Neural cell (in vitro differentiated cells): ENCODE measurements around the gene EIF4E2. TPM values are rescaled to one million over a fixed set of nuclear protein-coding genes. Genes with fewer than 3 reads are reported as not detected.

Source experiments
- H2AFZ ChIP-seq: fragments of 200-600, 300-800 bp; sonication (generic), shearing (Covaris generic); 2 replicates; pipeline ENCODE4 v1.6.0; 2014; ENCODE audit warnings: low read depth, mild to moderate bottlenecking, antibody characterized with exemption, low read length, moderate library complexity
- H3F3A ChIP-seq: fragments of 200-600 bp; shearing (Covaris generic); 2 replicates; pipeline ENCODE4 v1.6.1; 2016; ENCODE audit warnings: mild to moderate bottlenecking, moderate library complexity, mixed read lengths, antibody characterized with exemption, low read length; ENCODE audit not compliant: insufficient read depth, poor library complexity, severe bottlenecking
- H3K27ac ChIP-seq: fragments of 200-600, 300-800 bp; sonication (generic), shearing (Covaris generic); 2 replicates; pipeline ENCODE4 v1.5.1; 2014; ENCODE audit warnings: mild to moderate bottlenecking, low read length, moderate library complexity
- H3K27me3 ChIP-seq: fragments of 300-800, 200-600 bp; sonication (generic), shearing (Covaris generic); 2 replicates; pipeline ENCODE4 v1.6.0; 2014; ENCODE audit warnings: mild to moderate bottlenecking, low read depth, low read length, moderate library complexity; ENCODE audit not compliant: insufficient read depth
- H3K36me3 ChIP-seq: fragments of 300-800, 200-600 bp; sonication (generic), shearing (Covaris generic); 2 replicates; pipeline ENCODE4 v1.5.1; 2014; ENCODE audit warnings: mild to moderate bottlenecking, antibody characterized with exemption, low read length, moderate library complexity; ENCODE audit not compliant: insufficient read depth
- H3K4me2 ChIP-seq: fragments of 300-800, 200-600 bp; sonication (generic), shearing (Covaris generic); 2 replicates; pipeline ENCODE4 v1.6.0; 2014; ENCODE audit warnings: mild to moderate bottlenecking, low read length
- H3K4me3 ChIP-seq: fragments of 300-800, 200-600 bp; sonication (generic), shearing (Covaris generic); 2 replicates; pipeline ENCODE4 v1.5.1; 2014; ENCODE audit warnings: mild to moderate bottlenecking, low read length, moderate library complexity
- H3K79me2 ChIP-seq: fragments of 200-600 bp; shearing (Covaris generic); replicated peaks from 2 replicates; pipeline ENCODE4 v1.6.0; 2014; ENCODE audit warnings: mild to moderate bottlenecking, low read length, moderate library complexity; ENCODE audit not compliant: insufficient read depth
- H3K9ac ChIP-seq: fragments of 300-800, 200-600 bp; sonication (generic), shearing (Covaris generic); 2 replicates; pipeline ENCODE4 v1.6.1; 2016; ENCODE audit warnings: mild to moderate bottlenecking, low read length, mixed read lengths
- H3K9me2 ChIP-seq: fragments of 200-600 bp; shearing (Covaris generic); 2 replicates; pipeline ENCODE4 v1.6.1; 2016; ENCODE audit warnings: mild to moderate bottlenecking, low read length, mixed read lengths; ENCODE audit not compliant: insufficient read depth
- H3K9me3 ChIP-seq: fragments of 200-600, 300-800 bp; sonication (generic), shearing (Covaris generic); 2 replicates; pipeline ENCODE4 v1.6.1; 2016; ENCODE audit warnings: mild to moderate bottlenecking, mixed run types, low read length, moderate library complexity, mixed read lengths
- H4K20me1 ChIP-seq: fragments of 200-600 bp; shearing (Covaris generic); 2 replicates; pipeline ENCODE4 v1.6.1; 2016; ENCODE audit warnings: mild to moderate bottlenecking, mixed run types; ENCODE audit not compliant: insufficient read depth
- EP300 ChIP-seq: fragments of 450-650 bp; conservative IDR thresholded peaks from 2 replicates; pipeline ENCODE4 v1.6.1; 2014; ENCODE audit warnings: antibody characterized with exemption, mild to moderate bottlenecking, moderate library complexity; ENCODE audit not compliant: poor library complexity, severe bottlenecking
- EZH2 ChIP-seq: fragments of 200-600, 300-800 bp; shearing (Covaris generic), sonication (generic); IDR thresholded peaks from 2 replicates; pipeline ENCODE4 v1.6.1; 2014; ENCODE audit warnings: antibody characterized with exemption, low read length, borderline replicate concordance, mild to moderate bottlenecking; ENCODE audit not compliant: insufficient read depth, poor library complexity, severe bottlenecking
- POLR2AphosphoS5 ChIP-seq: IDR thresholded peaks from 2 replicates; pipeline ENCODE4 v1.6.1; 2012
- RAD21 ChIP-seq: fragments of 450-650 bp; conservative IDR thresholded peaks from 2 replicates; pipeline ENCODE4 v1.6.1; 2014; ENCODE audit warnings: antibody characterized with exemption, mild to moderate bottlenecking, moderate library complexity
- REST ChIP-seq: IDR thresholded peaks from 2 replicates; pipeline ENCODE4 v1.6.1; 2012; ENCODE audit warnings: borderline replicate concordance
- SMC3 ChIP-seq: fragments of 450-650 bp; conservative IDR thresholded peaks from 2 replicates; pipeline ENCODE4 v1.6.1; 2014; ENCODE audit warnings: antibody characterized with exemption, mild to moderate bottlenecking, moderate library complexity; ENCODE audit not compliant: poor library complexity
- TAF1 ChIP-seq: IDR thresholded peaks from 2 replicates; pipeline ENCODE4 v1.6.1; 2012; ENCODE audit warnings: low read depth
- polyA plus RNA-seq: library from polyadenylated mRNA; depleted of rRNA; stranded (reverse); fragments of >200 nt; gene quantifications from 2 replicates; pipeline ENCODE4 v1.2.3, GENCODE V29; 2014

Gene EIF4E2
- polyA plus RNA-seq, 1 donor from 2014 or later: 57.6 TPM

GRCh38 chr2:232587512-232587911, 37.0 kb downstream of the EIF4E2 start:
- Histone ChIP-seq H3K4me3 (no peak overlapping the region), H3K27me3 (no peaks in the 10 kb centered on the region)

GRCh38 chr2:232588031-232588430, 37.5 kb downstream of the EIF4E2 start:
- Histone ChIP-seq H2AFZ (no peak overlapping the region), H3K9me3 (no peaks in the 10 kb centered on the region), H3K9ac (no peak overlapping the region), H3K4me2 (no peak overlapping the region), H3K79me2 (no peaks in the 10 kb centered on the region), H3K9me2 (no peaks in the 10 kb centered on the region), H3K27ac (no peak overlapping the region), H3K36me3 (no peaks in the 10 kb centered on the region), H3K4me3 (no peak overlapping the region), H3K27me3 (no peaks in the 10 kb centered on the region), H4K20me1 (no peaks in the 10 kb centered on the region), H3F3A (no peaks in the 10 kb centered on the region)
- TF ChIP-seq REST: no peak
- TF ChIP-seq SMC3: no peak
- no peak for TF ChIP-seq EP300
- TF ChIP-seq POLR2AphosphoS5: no peak
- TF ChIP-seq TAF1: no peak

More at GRCh38 chr2:232587512-232587911, 37.0 kb downstream of the EIF4E2 start:
- Histone ChIP-seq H3F3A (no peaks in the 10 kb centered on the region), H3K9me3 (no peaks in the 10 kb centered on the region), H3K9me2 (no peaks in the 10 kb centered on the region), H2AFZ (no peak overlapping the region), H3K27ac (no peak overlapping the region), H3K9ac (no peak overlapping the region), H3K79me2 (no peaks in the 10 kb centered on the region), H3K4me2 (no peak overlapping the region), H3K36me3 (no peaks in the 10 kb centered on the region), H4K20me1 (no peaks in the 10 kb centered on the region)
- TF ChIP-seq EP300: no peak
- TF ChIP-seq POLR2AphosphoS5: no peak
- TF ChIP-seq RAD21: no peak
- TF ChIP-seq REST: no peak
- no peak for TF ChIP-seq EZH2
- no peak for TF ChIP-seq SMC3
